GM18858 (cell line): ENCODE data around the gene NF2.

ENCODE experiments used
- ATAC-seq: cut with Tn5 transposase; IDR thresholded peaks from one replicate; pipeline ENCODE4 v1.9.1; 2021; ENCODE audit not compliant: unreplicated experiment

NF2 gene

DNA sequence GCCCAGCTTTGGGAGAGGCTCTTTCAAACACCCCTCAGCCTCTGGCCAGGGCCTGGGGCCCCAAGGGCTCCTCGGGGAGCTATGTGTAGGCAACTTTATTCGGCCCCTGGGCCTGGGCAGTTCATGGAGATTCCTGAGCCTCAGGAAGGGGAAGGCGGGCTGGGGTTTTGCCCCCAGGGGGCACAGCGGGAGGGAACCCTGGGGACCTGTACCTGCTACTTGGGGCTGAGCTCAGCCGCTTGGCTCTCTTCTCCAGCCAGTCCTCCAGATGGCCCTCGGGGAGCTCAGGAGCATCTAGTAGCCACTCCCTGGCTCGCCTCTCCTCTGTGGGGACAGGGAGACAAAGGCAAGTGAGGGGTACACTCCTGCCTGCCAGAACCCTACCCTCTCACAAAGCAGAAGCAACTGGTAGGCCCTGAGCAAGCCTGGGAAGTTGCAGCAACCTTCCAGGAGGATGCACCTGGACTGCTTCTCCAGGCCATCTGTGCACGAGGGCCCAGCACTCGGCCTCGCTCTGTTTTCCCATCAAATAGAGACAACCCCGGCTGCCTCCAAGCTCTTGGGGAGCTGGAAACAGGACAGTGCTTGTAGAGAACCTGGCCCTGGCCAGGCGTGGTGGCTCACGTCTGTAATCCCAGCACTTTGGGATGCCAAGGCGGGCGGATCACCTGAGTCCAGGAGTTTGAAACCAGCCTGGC lies 134.8 kb downstream of the NF2 start:
- no peak for ATAC-seq

DNA sequence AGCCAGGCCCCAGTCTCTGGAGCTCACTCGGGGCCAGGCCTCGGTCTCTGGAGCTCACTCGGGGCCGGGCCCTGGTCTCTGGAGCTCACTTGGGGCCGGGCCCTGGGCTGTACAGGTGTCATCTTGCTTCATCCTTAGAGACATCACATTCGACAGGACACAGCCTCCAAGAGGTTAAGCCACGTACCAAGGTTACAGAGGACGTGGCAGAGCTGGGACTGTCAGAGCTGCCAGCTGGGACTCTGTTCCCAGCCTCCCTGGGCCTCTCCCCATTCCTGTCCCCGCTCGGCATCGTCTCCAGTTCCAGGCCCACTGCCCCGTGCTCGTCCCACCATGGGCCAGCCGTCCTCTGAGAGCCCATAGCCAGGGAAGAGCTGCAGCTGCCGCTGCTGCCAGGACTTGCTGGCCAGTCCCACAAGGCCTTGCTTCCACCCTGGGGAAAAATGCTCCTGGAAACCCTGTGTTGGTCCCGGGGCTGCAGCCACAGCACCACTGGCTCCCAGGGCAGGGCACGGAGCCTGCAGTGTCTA lies 136.0 kb downstream of the NF2 start:
- ATAC-seq: no peak

DNA sequence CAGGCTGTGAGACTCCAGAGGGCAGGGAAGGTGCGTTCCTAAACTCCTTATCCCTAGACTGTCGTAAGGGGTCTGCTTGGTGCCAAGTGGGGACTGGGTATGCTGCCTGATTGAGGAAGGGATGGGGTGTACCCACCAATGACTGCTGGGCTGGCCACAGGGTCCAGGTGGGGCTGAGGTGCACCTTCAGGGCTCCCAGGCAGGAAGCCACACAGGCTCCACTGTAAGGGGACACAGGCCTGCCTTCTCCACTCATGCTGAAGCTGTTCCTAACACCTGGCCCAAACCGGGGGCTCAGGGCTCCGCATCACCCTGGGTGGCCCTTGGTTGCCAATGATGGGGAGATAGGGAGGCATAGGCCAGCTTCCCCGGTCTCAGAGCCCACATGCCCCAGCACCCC lies 136.8 kb downstream of the NF2 start:
- ATAC-seq: no peak

DNA sequence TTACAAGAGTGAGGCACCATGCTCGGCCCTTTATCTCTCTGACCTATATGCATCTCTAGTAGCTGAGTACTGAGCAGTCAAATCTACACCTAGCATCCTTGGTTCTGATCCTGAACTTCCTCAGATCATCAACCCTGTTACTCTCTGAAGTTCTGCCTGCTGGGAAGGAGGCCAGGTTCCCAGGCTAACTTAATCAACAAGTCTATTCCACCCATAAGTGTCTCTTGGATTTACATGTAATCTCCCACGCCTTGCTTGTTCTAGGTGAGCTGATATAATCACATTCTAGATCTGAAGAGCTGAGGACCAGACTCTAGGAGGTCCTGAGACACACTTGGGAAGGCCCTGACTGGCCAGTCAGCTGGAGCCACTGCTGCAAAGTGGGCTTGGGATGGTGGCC lies 138.5 kb downstream of the NF2 start:
- no peak for ATAC-seq

DNA sequence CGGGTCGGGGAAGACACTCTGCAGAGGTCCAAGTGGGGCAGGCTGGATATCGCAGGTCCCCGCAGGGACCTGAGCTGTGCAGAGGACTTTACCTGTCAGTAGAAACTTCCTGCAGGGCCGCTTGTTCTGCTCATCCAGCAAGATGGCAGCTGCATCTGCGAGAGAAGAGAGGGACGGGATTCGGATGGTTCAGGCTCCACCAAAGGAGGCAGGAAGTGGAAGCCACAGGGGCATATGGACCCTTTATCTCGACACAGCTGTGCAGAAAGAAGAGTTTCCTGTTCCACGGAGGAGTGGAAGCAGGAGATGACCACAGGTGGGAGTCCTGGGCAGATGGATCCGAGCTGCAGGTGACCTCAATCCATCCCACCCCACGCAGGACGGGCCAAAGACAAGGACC lies 138.9 kb downstream of the NF2 start:
- ATAC-seq: no peak

DNA sequence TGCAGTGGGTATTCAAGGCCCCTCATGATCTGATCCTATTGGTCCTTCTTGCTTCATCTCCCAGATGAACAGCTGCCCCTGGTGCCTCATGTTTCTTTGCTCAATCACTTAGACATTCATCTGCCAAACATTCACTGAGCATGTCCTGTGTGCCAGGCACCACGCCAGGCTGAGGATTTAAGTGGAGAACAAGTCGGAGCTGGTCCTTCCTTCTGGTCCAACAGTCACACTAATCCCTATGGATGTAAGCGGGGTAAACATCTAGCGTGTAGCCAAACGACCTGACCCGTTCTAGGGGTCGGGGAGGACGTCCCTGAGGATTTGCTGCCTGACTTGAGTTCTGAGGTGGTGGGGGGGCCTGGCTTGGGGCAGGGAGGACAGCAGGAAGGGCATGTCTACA lies 141.5 kb downstream of the NF2 start:
- no peak for ATAC-seq

DNA sequence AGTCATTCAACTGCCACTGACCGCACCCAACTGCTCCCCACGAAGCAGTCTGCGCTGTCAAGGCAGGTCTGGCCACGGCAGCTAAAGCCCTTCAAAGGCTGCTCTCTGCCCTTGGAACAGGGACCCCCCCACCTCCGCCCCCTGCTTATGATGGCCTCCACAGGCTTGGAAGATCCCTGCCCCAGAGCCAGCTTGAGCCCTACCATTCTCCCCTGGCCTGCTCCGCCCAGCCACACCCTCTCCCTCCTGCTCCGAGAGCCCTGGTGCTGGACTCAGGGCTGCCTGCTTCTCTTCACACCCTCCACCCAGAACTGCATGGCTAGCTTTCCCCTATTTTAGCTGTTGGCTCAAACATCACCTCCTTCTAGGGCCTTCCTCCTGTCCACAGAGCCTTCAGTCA lies 144.4 kb downstream of the NF2 start:
- no peak for ATAC-seq
